Loucy (cell line): ENCODE measurements around the gene ENO4.

Experiments
- EZH2phosphoT487 ChIP-seq: fragments of 200-600 bp; IDR thresholded peaks from 2 replicates; pipeline ENCODE4 v1.6.1; 2018; ENCODE audit warnings: antibody characterized with exemption, mild to moderate bottlenecking, moderate library complexity, borderline replicate concordance
- TF ChIP-seq, protein P1 (sequence below): fragments of 200-600 bp; sonication (generic); conservative IDR thresholded peaks from 2 replicates; pipeline ENCODE4 v1.5.1; 2014; ENCODE audit warnings: mild to moderate bottlenecking, antibody characterized with exemption, low read length

- TF ChIP-seq, protein P1, sequence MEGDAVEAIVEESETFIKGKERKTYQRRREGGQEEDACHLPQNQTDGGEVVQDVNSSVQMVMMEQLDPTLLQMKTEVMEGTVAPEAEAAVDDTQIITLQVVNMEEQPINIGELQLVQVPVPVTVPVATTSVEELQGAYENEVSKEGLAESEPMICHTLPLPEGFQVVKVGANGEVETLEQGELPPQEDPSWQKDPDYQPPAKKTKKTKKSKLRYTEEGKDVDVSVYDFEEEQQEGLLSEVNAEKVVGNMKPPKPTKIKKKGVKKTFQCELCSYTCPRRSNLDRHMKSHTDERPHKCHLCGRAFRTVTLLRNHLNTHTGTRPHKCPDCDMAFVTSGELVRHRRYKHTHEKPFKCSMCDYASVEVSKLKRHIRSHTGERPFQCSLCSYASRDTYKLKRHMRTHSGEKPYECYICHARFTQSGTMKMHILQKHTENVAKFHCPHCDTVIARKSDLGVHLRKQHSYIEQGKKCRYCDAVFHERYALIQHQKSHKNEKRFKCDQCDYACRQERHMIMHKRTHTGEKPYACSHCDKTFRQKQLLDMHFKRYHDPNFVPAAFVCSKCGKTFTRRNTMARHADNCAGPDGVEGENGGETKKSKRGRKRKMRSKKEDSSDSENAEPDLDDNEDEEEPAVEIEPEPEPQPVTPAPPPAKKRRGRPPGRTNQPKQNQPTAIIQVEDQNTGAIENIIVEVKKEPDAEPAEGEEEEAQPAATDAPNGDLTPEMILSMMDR: no peak
- no peak for TF ChIP-seq EZH2phosphoT487
Observed at GRCh38 chr10:116835658-116836057, 13.6 kb upstream of the ENO4 start.
